ENCODE data around the gene RBMS3. TPM values are rescaled to one million over a fixed set of nuclear protein-coding genes. Genes with fewer than 3 reads are reported as not detected.
A peak's percentile ranks its signal among the peaks of the same experiment; 100 is the strongest.

The RBMS3 gene
- total RNA-seq, 1 experiment from 2014 or later, result 74.2 TPM

DNA sequence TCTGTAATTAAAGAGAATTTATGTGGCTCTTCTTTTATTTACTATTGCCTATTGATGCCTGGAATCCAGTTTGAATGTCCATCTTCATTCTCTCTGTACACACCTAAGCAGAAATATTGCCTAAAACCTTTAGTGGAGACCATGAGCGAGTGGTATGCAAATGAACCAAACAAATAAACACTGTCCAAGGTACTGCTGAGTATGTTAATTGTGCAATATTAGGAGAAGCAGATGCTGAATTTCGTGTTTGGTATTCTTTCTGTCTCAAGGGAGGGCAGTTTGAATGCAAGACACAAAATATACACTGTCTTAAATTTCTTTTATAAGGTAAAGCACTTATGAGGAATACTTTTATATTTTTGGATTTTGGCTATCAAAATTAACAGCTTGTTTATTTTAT is 440.9 kb downstream of the RBMS3 start:
- CTCF ChIA-PET, result no interaction called here
- no peaks in the 10 kb centered on the region for H3K27me3 Mint-ChIP-seq (ENCODE audit: insufficient read depth, unreplicated experiment)
- no TSS peak for BruUV-seq (replicated peaks)
- DNase-seq (ENCODE audit: unreplicated experiment), result peak; percentile 43
- H3K36me3 Mint-ChIP-seq (ENCODE audit: insufficient read depth, unreplicated experiment), result no peaks in the 10 kb centered on the region
- H3K27ac Mint-ChIP-seq (ENCODE audit: low read depth, unreplicated experiment), result no peak overlapping the region
- TF ChIP-seq, protein P1, sequence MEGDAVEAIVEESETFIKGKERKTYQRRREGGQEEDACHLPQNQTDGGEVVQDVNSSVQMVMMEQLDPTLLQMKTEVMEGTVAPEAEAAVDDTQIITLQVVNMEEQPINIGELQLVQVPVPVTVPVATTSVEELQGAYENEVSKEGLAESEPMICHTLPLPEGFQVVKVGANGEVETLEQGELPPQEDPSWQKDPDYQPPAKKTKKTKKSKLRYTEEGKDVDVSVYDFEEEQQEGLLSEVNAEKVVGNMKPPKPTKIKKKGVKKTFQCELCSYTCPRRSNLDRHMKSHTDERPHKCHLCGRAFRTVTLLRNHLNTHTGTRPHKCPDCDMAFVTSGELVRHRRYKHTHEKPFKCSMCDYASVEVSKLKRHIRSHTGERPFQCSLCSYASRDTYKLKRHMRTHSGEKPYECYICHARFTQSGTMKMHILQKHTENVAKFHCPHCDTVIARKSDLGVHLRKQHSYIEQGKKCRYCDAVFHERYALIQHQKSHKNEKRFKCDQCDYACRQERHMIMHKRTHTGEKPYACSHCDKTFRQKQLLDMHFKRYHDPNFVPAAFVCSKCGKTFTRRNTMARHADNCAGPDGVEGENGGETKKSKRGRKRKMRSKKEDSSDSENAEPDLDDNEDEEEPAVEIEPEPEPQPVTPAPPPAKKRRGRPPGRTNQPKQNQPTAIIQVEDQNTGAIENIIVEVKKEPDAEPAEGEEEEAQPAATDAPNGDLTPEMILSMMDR (IDR thresholded peaks at IDR 0.05; ENCODE audit: unreplicated experiment), result no peak
- H3K4me1 Mint-ChIP-seq (ENCODE audit: insufficient read depth, unreplicated experiment), result peaks cover 20% of the 10 kb centered on the region
- POLR2A ChIA-PET, result interaction anchor here (0.7 kb wide), 1 partner anchor 26 kb away, joined by 3 read pairs; no protein-coding TSS in a partner anchor
- H3K9me3 Mint-ChIP-seq (ENCODE audit: unreplicated experiment), result no peaks in the 10 kb centered on the region
- no peak overlapping the region for H3K4me3 Mint-ChIP-seq (ENCODE audit: unreplicated experiment)
- intact Hi-C loops (cut with micrococcal nuclease), result no loop called here

DNA sequence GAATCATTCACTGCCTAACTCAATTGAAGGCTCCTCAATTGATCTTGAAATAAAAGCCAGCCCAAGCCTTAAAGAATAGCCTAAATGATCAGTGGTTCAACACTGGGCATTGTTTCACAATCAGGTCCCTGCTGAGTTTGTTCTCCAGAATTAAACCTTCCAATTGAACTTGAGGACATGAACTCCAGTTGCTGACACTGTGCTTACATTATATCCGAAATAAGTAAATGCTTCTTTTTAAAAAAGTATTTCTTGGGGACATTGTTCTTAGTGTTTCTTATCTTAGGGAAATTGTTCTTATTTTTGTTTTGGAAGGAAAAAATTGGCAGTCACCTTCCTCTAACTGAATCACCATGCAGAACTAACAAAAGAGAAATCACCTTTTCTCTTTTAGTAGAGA is 450.2 kb downstream of the RBMS3 start:
- no peak overlapping the region for H3K27ac Mint-ChIP-seq (ENCODE audit: low read depth, unreplicated experiment)
- TF ChIP-seq, protein P1 (IDR thresholded peaks at IDR 0.05; ENCODE audit: unreplicated experiment), result no peak
- no TSS peak for BruUV-seq (replicated peaks)
- peaks cover 15% of the 10 kb centered on the region for H3K36me3 Mint-ChIP-seq (ENCODE audit: insufficient read depth, unreplicated experiment)
- H3K9me3 Mint-ChIP-seq (ENCODE audit: unreplicated experiment), result peaks cover 7% of the 10 kb centered on the region
- intact Hi-C loops (cut with micrococcal nuclease), result no loop called here
- no peak for DNase-seq (ENCODE audit: unreplicated experiment)
- H3K27me3 Mint-ChIP-seq (ENCODE audit: insufficient read depth, unreplicated experiment), result no peaks in the 10 kb centered on the region
- no peak overlapping the region for H3K4me3 Mint-ChIP-seq (ENCODE audit: unreplicated experiment)
- ChIA-PET POLR2A (interaction anchor here (0.6 to 1.2 kb wide), 2 partner anchors 35 to 442 kb away, joined by 4 read pairs; no protein-coding TSS in a partner anchor), CTCF (no interaction called here)
- H3K4me1 Mint-ChIP-seq (ENCODE audit: insufficient read depth, unreplicated experiment), result no peaks in the 10 kb centered on the region

DNA sequence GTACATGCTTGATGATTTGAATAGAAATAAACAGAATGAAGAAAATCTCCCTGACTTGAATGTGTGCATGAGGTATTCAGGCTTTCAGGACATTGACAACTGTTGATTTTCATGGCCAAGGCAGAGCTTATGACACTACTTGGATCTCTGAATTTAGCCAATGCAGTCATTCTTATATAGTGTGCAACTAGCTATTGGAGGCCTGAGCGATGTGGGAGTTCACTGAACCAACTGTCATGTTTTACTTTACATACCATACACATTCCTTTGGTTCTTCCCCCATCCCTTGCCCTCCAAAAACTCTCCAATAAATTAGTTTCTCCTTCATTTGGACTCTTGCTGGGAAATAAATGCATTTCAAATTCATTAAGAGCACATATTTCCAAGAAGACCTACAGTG is 460.4 kb downstream of the RBMS3 start:
- H3K36me3 Mint-ChIP-seq (ENCODE audit: insufficient read depth, unreplicated experiment), result peaks cover 13% of the 10 kb centered on the region
- no peak overlapping the region for H3K27ac Mint-ChIP-seq (ENCODE audit: low read depth, unreplicated experiment)
- POLR2A ChIA-PET, result interaction anchor here (0.6 kb wide), 1 partner anchor 45 kb away, joined by 4 read pairs; no protein-coding TSS in a partner anchor
- BruUV-seq (replicated peaks), result no TSS peak
- TF ChIP-seq, protein P1 (IDR thresholded peaks at IDR 0.05; ENCODE audit: unreplicated experiment), result no peak
- peaks cover 3% of the 10 kb centered on the region for H3K4me1 Mint-ChIP-seq (ENCODE audit: insufficient read depth, unreplicated experiment)
- intact Hi-C loops (cut with micrococcal nuclease), result no loop called here
- no peak for DNase-seq (ENCODE audit: unreplicated experiment)
- no peaks in the 10 kb centered on the region for H3K27me3 Mint-ChIP-seq (ENCODE audit: insufficient read depth, unreplicated experiment)
- H3K4me3 Mint-ChIP-seq (ENCODE audit: unreplicated experiment), result no peak overlapping the region
- H3K9me3 Mint-ChIP-seq (ENCODE audit: unreplicated experiment), result no peaks in the 10 kb centered on the region
- CTCF ChIA-PET, result no interaction called here

DNA sequence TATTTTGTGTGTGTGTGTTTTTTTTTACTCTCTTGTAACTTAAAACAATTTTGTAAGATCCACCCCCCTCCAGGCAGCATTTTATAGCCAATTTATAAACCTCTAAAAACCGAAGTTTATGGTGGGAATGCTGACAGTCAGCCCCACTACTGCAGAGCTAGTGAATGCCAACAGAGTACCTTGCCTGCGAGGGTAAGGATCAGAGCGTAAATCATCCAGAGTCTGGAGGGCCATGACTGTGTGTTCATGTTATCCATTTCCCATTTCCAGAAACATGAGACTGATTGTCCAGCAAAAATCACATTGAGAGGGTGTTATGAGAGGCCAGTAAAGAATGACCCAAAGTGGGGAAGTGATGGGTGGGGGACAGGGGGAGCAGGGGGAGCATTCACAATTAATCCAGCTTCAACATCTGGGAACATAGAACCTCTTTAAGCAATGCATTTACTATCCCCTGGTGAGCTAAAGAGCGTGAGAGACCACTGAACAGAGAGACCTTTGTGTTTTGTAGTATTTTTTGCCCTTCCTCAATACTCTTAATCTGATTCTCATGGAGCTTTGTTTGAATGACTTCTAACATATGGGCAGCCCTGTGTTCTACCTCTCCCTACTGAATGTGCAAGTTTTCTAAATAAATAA is 464.5 kb downstream of the RBMS3 start:
- BruUV-seq (replicated peaks), result no TSS peak
- Mint-ChIP-seq H3K9me3 (ENCODE audit: unreplicated experiment) (no peaks in the 10 kb centered on the region), H3K4me3 (ENCODE audit: unreplicated experiment) (no peak overlapping the region), H3K27me3 (ENCODE audit: insufficient read depth, unreplicated experiment) (no peaks in the 10 kb centered on the region), H3K27ac (ENCODE audit: low read depth, unreplicated experiment) (no peak overlapping the region), H3K36me3 (ENCODE audit: insufficient read depth, unreplicated experiment) (peaks cover 14% of the 10 kb centered on the region), H3K4me1 (ENCODE audit: insufficient read depth, unreplicated experiment) (peaks cover 19% of the 10 kb centered on the region)
- intact Hi-C loops (cut with micrococcal nuclease), result no loop called here
- DNase-seq (ENCODE audit: unreplicated experiment), result no peak
- POLR2A ChIA-PET, result interaction anchor here (2.7 kb wide), 1 partner anchor 11 kb away, joined by 10 read pairs; no protein-coding TSS in a partner anchor
- TF ChIP-seq, protein P1 (IDR thresholded peaks at IDR 0.05; ENCODE audit: unreplicated experiment), result no peak
- CTCF ChIA-PET, result interaction anchor here (1.6 kb wide), 1 partner anchor 9 kb away, joined by 3 read pairs; no protein-coding TSS in a partner anchor

Measured in MCF 10A (cell line).